Mesangial cell (primary cell): ENCODE results near the gene MRPL24. TPM values are rescaled to one million over a fixed set of nuclear protein-coding genes. Genes with fewer than 3 reads are reported as not detected.

Source experiments
- total RNA-seq: library from RNA; depleted of rRNA; stranded (reverse); fragments of >200 nt; gene quantifications from 2 replicates; pipeline ENCODE4 v1.2.3, GENCODE V29; 2015

The MRPL24 gene
- total RNA-seq, result 54.6 and 63.2 TPM in 2 replicates

DNA sequence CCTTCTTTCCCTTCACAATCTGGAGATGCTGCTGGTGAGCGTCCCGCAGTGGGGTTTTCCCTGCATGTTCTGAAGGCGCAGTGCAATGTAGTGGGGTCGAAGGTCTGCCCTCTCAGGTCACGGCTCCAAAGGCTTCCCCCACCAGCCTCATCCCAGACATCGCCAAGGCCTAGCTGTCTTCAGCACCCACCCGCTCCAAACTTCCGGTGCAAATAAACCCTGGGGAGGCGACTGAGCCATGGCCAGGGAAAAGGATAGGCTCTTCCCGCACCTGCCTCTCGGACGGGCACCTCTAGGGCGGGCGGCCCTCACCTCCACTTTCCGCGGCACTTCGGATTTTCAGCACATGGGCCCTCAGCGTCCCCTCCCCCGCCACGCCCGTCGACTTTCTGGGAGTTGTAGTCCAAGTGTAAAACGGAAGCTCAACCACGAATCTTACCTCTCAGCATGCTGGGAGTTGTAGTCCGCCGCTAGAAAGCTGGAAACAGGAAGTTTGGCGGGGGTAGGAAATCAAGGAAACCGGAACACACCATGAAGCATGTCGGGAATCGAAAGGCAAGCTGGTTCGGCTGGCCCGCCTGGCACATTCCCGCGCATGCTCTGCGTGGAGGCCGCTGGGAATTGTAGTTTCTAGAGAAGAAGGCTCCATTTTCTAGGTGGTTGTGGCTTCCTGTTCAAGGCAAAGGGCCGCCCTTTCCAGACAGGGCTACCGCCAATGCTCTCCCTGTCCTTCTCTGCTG, at the start of gene MRPL24:
TSS of gene MRPL24 (minus strand) at position 348 of the 740 bp plus-strand sequence. CDS start 2,384 bp downstream, outside the sequence.

DNA sequence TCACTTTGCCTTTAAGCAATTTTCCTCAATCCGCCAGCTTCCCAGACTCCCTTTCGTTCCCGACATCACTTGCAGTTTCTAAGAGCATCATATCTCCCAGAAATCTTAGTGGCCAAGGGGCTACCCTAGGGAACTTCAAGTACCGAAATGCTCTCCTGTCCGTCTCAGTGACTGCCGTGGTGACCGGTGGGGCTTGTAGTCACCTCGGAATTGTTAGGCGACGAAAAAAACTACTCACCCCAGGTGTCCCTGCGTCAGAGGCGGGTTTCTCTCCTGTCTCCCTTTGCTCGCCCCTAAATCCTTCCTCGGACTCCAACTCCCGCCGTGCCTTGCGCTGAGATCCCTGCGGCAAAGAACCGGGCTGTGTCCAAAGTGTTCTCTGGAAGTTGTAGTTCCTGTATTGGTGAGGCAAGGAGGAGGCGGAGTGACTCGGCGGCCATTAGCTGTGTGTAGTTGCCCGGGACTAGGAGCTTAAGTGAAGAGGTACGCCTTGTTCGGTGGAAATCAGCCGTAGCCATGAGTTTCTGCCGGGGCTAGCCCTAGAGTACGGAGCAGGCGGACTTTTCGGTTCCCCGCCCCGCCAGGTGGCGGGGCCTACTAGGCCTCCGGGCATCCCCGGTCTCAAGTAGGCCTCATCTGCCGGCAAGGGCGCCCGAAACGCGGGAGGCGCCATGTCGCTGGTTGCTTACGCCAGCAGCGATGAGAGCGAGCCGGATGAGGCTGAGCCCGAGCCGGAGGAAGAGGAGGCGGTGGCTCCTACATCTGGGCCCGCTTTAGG, 26.4 kb upstream of the MRPL24 start, which contains the start of gene PRCC:
TSS of gene PRCC (plus strand) at position 435 of the 778 bp plus-strand sequence. CDS start at position 672, 237 bp downstream.

DNA sequence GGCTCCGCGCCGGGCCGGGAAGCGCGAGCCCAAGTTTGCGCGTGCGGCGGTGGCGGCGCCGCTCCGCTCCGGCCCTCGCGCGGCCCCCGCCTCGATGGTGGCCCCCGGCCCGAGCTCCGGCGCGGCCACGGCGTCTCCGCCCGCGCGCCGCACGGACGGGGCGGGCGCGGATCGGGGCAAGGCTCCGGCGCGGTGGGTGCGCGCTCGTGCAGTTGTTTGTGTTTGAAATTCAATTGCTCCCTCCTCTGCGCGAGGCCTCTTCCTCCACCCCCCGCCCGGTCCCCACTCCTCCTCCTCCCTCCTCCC, 10.5 kb upstream of the MRPL24 start, which contains the start of gene HDGF:
TSS of gene HDGF (minus strand) at position 225 of the 306 bp plus-strand sequence. CDS start 246 bp downstream, outside the sequence.

DNA sequence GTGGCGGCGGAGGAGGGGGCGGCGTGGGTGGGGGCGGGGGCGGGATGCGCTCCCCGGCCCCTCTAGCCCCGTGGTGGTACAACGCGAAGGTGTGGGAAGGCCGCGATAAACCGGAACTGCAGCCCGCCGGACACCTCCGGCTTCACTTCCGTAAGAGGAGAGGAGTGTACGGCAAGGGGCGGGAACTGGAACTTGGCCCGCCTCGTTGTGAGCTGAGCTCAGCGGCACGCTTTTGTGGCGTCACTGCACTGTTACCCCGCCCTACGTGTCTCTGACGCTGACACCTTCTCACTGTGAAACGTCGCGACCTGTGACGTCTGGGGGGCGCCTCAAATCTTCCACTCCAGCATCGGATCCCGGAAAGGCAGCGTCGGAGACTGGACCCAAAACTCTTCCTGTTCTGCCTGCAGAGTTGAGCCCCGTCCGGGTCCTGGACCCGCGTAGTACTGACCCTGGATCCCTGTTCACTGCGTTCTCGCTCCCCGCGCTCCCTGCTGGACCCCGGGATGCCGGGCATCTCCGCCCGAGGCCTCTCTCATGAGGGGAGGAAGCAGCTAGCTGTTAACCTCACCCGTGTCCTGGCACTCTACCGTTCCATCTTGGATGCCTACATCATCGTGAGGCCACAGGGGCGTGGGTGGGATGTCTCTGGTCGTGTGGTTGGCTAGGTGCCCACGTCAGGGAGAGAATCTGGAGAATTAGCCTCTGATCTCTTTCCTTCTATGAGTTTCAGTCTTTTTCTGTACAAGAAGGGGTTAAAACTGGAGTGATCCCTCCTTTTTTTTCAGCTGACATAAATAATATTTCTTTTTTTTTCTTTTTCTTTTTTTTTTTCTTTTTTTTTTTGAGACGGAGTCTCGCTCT, 12.1 kb downstream of the MRPL24 start, which contains the start of gene ISG20L2:
TSS of gene ISG20L2 (minus strand) at position 168 of the 864 bp plus-strand sequence. CDS start 1,114 bp downstream, outside the sequence.

DNA sequence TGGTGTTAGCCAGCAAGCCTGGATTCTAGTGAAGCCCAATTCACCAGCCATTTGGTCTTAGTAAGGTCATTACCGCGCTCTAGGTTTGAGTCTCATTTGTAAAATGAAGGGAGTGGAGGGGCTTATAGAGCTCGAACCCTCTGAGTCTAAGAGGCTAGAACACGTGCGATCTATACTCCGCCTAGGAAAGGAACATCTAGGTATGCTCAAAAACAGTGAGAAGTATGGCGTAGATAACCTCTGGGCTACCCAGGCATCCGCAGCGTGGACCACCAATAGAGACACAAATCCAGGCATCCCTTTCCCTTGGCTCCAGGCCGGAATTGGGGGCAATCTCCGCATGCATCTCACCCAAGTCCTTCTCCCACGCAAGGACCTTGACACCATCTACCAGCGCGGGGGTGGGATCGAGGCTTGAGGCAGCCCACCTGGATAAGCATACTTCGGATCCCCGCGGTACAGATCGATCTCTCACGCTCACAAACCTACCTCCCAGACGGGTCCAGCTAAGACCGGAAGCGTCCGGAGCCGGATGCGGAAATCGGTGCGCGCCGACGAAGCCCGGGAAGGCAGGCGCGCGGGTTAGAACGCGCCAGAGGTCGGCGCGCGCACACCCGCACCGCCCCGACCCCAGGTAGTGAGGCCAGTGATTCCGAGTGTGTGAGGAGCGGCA, 12.8 kb downstream of the MRPL24 start, which contains the start of gene METTL25B:
TSS of gene METTL25B (plus strand) at position 544 of the 673 bp plus-strand sequence. CDS start 636 bp downstream, outside the sequence.

DNA sequence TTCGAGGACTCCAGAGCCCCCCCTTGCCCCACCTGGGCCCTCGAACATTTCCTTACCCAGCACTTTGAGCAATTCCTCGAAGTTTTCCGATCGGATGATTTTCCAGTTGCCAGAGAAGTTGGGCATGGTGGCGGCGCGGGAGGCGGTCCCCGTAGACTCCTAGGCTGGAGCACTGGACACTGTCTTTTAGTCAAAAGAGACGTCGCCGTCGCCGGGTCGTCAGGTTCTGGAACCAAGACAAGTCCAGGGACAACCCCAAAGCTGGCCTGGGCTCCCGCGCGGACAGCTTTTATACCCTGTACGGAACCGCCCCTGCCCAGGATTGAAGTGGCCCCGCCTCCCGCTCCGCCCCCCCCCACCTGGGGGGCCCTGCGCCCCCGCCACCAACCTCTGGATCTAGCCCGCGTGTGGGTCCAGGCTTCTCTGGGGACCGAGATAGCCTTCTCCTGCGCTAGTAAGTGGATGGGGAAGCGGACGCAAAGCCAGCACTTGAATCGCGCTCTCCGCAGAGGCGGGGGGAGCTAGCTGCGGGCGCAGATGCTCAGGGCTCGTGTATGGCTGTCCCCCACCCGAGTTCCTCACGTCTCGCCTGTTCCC, 35.5 kb downstream of the MRPL24 start, which contains the start of gene CRABP2:
TSS of gene CRABP2 (minus strand) at position 263 of the 597 bp plus-strand sequence. CDS start at position 126, 137 bp downstream.

Other genes starting within 250 kb of the MRPL24 start
- 16.5 and 30.7 TPM in 2 replicates for gene MEF2D, start 240.3 kb downstream of the MRPL24 start, total RNA-seq
- 5.2 and 71.4 TPM in 2 replicates for gene IQGAP3, start 168.5 kb downstream of the MRPL24 start, total RNA-seq
- not detected in 2 replicates for gene TTC24, start 161.4 kb downstream of the MRPL24 start, total RNA-seq
- 116 and 139 TPM in 2 replicates for gene NAXE, start 149.3 kb downstream of the MRPL24 start, total RNA-seq
- gene GPATCH4, start 139.6 kb downstream of the MRPL24 start, total RNA-seq, result 12.7 and 18.6 TPM in 2 replicates
- 0.25 TPM in 1 of 2 replicates, not detected in the other for gene HAPLN2, start 121.7 kb downstream of the MRPL24 start, total RNA-seq
- gene BCAN, start 99.0 kb downstream of the MRPL24 start, total RNA-seq, result not detected in 2 replicates
- 13.4 and 31.9 TPM in 2 replicates for gene NES, start 63.7 kb downstream of the MRPL24 start, total RNA-seq
- 2.1 and 19.6 TPM in 2 replicates for gene CRABP2, start 35.5 kb downstream of the MRPL24 start, total RNA-seq
- 11.7 and 17.1 TPM in 2 replicates for gene METTL25B, start 12.6 kb downstream of the MRPL24 start, total RNA-seq
- 15.1 and 19.4 TPM in 2 replicates for gene ISG20L2, start 12.3 kb downstream of the MRPL24 start, total RNA-seq
- 130 and 187 TPM in 2 replicates for gene HDGF, start 10.6 kb upstream of the MRPL24 start, total RNA-seq
- gene PRCC, start 26.4 kb upstream of the MRPL24 start, total RNA-seq, result 43.4 and 46.6 TPM in 2 replicates
- gene SH2D2A, start 75.8 kb upstream of the MRPL24 start, total RNA-seq, result 2.3 and 2.7 TPM in 2 replicates
- under 0.01 TPM in 1 of 2 replicates, not detected in the other for gene INSRR, start 118.0 kb upstream of the MRPL24 start, total RNA-seq
- gene NTRK1, start 119.8 kb upstream of the MRPL24 start, total RNA-seq, result under 0.01 and 0.13 TPM in 2 replicates
- 18.0 and 26.7 TPM in 2 replicates for gene PEAR1, start 152.6 kb upstream of the MRPL24 start, total RNA-seq
- gene LRRC71, start 179.5 kb upstream of the MRPL24 start, total RNA-seq, result not detected in 2 replicates